ENCODE data around the gene PTF1A. TPM values are rescaled to one million over a fixed set of nuclear protein-coding genes. Genes with fewer than 3 reads are reported as not detected.

The PTF1A gene
- total RNA-seq, 2 experiments from 2014 or later: not detected

- POLR2A ChIA-PET: no interaction called here
- H3K4me2 ChIP-seq (ENCODE audit: low read length): no peak overlapping the region
- H3K9me2 ChIP-seq (ENCODE audit: insufficient read depth, low read length): no peaks in the 10 kb centered on the region
- no peaks in the 10 kb centered on the region for H3K9me3 ChIP-seq (ENCODE audit: low read length)
- BruUV-seq (replicated peaks): no TSS peak
- no peak for DNase-seq (ENCODE audit: low spot score)
- H3K27ac ChIP-seq (ENCODE audit: low read depth, low read length, poor library complexity, severe bottlenecking): no peak overlapping the region
- H2AFZ ChIP-seq (ENCODE audit: low read length): no peak overlapping the region
- TF ChIP-seq, protein P1, sequence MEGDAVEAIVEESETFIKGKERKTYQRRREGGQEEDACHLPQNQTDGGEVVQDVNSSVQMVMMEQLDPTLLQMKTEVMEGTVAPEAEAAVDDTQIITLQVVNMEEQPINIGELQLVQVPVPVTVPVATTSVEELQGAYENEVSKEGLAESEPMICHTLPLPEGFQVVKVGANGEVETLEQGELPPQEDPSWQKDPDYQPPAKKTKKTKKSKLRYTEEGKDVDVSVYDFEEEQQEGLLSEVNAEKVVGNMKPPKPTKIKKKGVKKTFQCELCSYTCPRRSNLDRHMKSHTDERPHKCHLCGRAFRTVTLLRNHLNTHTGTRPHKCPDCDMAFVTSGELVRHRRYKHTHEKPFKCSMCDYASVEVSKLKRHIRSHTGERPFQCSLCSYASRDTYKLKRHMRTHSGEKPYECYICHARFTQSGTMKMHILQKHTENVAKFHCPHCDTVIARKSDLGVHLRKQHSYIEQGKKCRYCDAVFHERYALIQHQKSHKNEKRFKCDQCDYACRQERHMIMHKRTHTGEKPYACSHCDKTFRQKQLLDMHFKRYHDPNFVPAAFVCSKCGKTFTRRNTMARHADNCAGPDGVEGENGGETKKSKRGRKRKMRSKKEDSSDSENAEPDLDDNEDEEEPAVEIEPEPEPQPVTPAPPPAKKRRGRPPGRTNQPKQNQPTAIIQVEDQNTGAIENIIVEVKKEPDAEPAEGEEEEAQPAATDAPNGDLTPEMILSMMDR (conservative IDR thresholded peaks at IDR 0.05; ENCODE audit: low read length): no peak
- TF ChIP-seq EZH2phosphoT487 (IDR thresholded peaks at IDR 0.05; ENCODE audit: borderline replicate concordance, low read depth, low read length): no peak
- H3K4me3 ChIP-seq (ENCODE audit: low read depth, low read length, poor library complexity, severe bottlenecking): no peak overlapping the region
- no peaks in the 10 kb centered on the region for H4K20me1 ChIP-seq (ENCODE audit: insufficient read depth, low read length)
- no peaks in the 10 kb centered on the region for H3K36me3 ChIP-seq (ENCODE audit: insufficient read depth, low read length)
- CTCF ChIA-PET (ENCODE audit: unreplicated experiment): no interaction called here
- H3K79me2 ChIP-seq (ENCODE audit: insufficient read depth, low read depth, low read length): no peaks in the 10 kb centered on the region
- no peaks in the 10 kb centered on the region for H3K4me1 ChIP-seq (ENCODE audit: insufficient read depth, low read length, poor library complexity, severe bottlenecking)
- intact Hi-C loops (cut with micrococcal nuclease; ENCODE audit: unreplicated experiment): no loop called here
Observed at GRCh38 chr10:23194966-23195845, 3.1 kb downstream of the PTF1A start.

GRCh38 chr10:23195846-23196600, 3.9 kb downstream of the PTF1A start:
- Histone ChIP-seq H3K79me2 (ENCODE audit: insufficient read depth, low read depth, low read length) (no peaks in the 10 kb centered on the region), H2AFZ (ENCODE audit: low read length) (no peak overlapping the region), H3K9me3 (ENCODE audit: low read length) (no peaks in the 10 kb centered on the region), H3K27ac (ENCODE audit: low read depth, low read length, poor library complexity, severe bottlenecking) (no peak overlapping the region), H3K4me1 (ENCODE audit: insufficient read depth, low read length, poor library complexity, severe bottlenecking) (no peaks in the 10 kb centered on the region), H3K9me2 (ENCODE audit: insufficient read depth, low read length) (no peaks in the 10 kb centered on the region), H3K4me2 (ENCODE audit: low read length) (no peak overlapping the region), H3K36me3 (ENCODE audit: insufficient read depth, low read length) (no peaks in the 10 kb centered on the region), H4K20me1 (ENCODE audit: insufficient read depth, low read length) (no peaks in the 10 kb centered on the region), H3K4me3 (ENCODE audit: low read depth, low read length, poor library complexity, severe bottlenecking) (no peak overlapping the region)
- BruUV-seq (replicated peaks): no TSS peak
- no peak for DNase-seq (ENCODE audit: low spot score)
- ChIA-PET CTCF (ENCODE audit: unreplicated experiment) (no interaction called here), POLR2A (no interaction called here)
- TF ChIP-seq EZH2phosphoT487 (IDR thresholded peaks at IDR 0.05; ENCODE audit: borderline replicate concordance, low read depth, low read length): no peak
- TF ChIP-seq, protein P1 (conservative IDR thresholded peaks at IDR 0.05; ENCODE audit: low read length): no peak
- intact Hi-C loops (cut with micrococcal nuclease; ENCODE audit: unreplicated experiment): no loop called here
